ENCODE results near the gene EPS15.
A peak's percentile ranks its signal among the peaks of the same experiment; 100 is the strongest.

Gene EPS15

DNA sequence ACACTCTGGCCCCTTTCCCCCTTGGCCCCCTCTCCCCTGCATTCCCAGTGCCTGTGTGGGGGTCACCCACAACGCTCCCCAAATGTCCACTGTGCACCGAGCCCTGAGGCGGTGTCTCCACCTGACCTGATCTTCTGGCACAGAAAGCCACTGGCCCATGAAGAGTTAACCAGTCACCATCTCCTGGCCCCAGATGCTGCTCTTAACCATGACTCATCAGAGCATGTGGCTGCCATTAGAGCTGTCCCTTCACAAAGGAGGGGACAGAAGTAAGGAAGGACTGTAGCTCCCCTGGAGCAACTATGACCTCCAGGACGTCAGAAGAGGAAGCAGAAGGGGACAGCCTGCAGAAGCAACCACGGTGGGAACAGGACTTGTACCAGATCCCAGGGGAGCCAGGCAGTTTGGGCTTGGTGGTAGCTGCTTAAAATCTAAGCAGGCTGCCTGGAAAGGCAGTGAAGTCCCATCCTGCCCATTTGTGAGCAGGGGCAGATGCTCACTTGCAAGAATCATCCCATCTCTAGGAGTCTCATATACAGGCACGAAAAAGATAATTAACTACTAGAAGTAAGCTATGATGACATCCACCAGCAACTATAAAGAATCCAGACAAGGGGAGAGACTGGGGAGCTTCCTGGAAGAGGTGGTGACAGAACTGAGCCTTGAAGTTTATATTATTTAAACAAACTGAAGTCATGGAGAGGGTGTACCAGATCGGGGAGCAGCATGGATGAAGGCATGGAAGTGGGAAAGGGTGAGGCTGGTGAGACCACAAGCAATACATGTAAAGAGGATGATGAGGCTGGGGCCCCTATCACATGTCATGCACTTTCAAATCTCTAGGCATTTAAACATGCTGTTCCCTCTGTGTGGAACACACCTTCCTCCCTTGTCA, 187.6 kb downstream of the EPS15 start:
- DNase-seq (ENCODE audit: extremely low read depth, low read depth), result peak; percentile 46
- TF ChIP-seq, protein P1, sequence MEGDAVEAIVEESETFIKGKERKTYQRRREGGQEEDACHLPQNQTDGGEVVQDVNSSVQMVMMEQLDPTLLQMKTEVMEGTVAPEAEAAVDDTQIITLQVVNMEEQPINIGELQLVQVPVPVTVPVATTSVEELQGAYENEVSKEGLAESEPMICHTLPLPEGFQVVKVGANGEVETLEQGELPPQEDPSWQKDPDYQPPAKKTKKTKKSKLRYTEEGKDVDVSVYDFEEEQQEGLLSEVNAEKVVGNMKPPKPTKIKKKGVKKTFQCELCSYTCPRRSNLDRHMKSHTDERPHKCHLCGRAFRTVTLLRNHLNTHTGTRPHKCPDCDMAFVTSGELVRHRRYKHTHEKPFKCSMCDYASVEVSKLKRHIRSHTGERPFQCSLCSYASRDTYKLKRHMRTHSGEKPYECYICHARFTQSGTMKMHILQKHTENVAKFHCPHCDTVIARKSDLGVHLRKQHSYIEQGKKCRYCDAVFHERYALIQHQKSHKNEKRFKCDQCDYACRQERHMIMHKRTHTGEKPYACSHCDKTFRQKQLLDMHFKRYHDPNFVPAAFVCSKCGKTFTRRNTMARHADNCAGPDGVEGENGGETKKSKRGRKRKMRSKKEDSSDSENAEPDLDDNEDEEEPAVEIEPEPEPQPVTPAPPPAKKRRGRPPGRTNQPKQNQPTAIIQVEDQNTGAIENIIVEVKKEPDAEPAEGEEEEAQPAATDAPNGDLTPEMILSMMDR (IDR thresholded peaks at IDR 0.05; ENCODE audit: low read depth, low read length, missing control alignments), result no peak
- H3K4me3 ChIP-seq (replicated peaks; ENCODE audit: low read depth, low read length), result no peak overlapping the region

- TF ChIP-seq, protein P1 (IDR thresholded peaks at IDR 0.05; ENCODE audit: low read depth, low read length, missing control alignments), result no peak
- peak within 1 kb of the TSS; percentile 24 for H3K4me3 ChIP-seq (replicated peaks; ENCODE audit: low read depth, low read length)
- no peak for DNase-seq (ENCODE audit: extremely low read depth, low read depth)
These were observed 188.5 kb downstream of the EPS15 start, which contains the start of gene TTC39A for GRCh38 chr1:51330331-51331201. Gene TTC39A, minus strand, starts transcription at chr1:51330562. Its CDS starts 85 bp downstream, at chr1:51330477.

GRCh38 chr1:51329443-51330325, 189.4 kb downstream of the EPS15 start:
- no peak for DNase-seq (ENCODE audit: extremely low read depth, low read depth)
- peak overlapping the region; percentile 20; the same call in 1 of the 2 replicates for H3K4me3 ChIP-seq (replicated peaks; ENCODE audit: low read depth, low read length)
- TF ChIP-seq, protein P1 (IDR thresholded peaks at IDR 0.05; ENCODE audit: low read depth, low read length, missing control alignments), result no peak

- H3K4me3 ChIP-seq (replicated peaks; ENCODE audit: low read depth, low read length), result no peak overlapping the region
- TF ChIP-seq, protein P1 (IDR thresholded peaks at IDR 0.05; ENCODE audit: low read depth, low read length, missing control alignments), result no peak
- no peak for DNase-seq (ENCODE audit: extremely low read depth, low read depth)
These were observed 190.1 kb downstream of the EPS15 start for GRCh38 chr1:51328926-51329325.

- TF ChIP-seq, protein P1 (IDR thresholded peaks at IDR 0.05; ENCODE audit: low read depth, low read length, missing control alignments), result no peak
- DNase-seq (ENCODE audit: extremely low read depth, low read depth), result no peak
- no peak overlapping the region for H3K4me3 ChIP-seq (replicated peaks; ENCODE audit: low read depth, low read length)
These were observed 190.8 kb downstream of the EPS15 start for GRCh38 chr1:51328279-51328678.

GRCh38 chr1:51327386-51327785, 191.7 kb downstream of the EPS15 start:
- TF ChIP-seq, protein P1 (IDR thresholded peaks at IDR 0.05; ENCODE audit: low read depth, low read length, missing control alignments), result no peak
- H3K4me3 ChIP-seq (replicated peaks; ENCODE audit: low read depth, low read length), result no peak overlapping the region
- no peak for DNase-seq (ENCODE audit: extremely low read depth, low read depth)
